Globus pallidus (tissue), 1 donor: ENCODE measurements around the gene CEND1.

Source experiments
- DNase-seq: peaks from one replicate; pipeline ENCODE4 v3.0.0-alpha.2; 2015; ENCODE audit warnings: low spot score

Gene CEND1

GRCh38 chr11:811446-812245, 21.8 kb upstream of the CEND1 start:
- no peak for DNase-seq

GRCh38 chr11:810040-810567, 20.2 kb upstream of the CEND1 start:
- no peak for DNase-seq

- DNase-seq, result peak; percentile 96
These were observed 19.6 kb upstream of the CEND1 start, which contains the start of gene RPLP2 for GRCh38 chr11:809287-810039. RPLP2 (plus strand) TSS chr11:809967; CDS start chr11:810235, 268 bp downstream.

GRCh38 chr11:808427-809286, 18.8 kb upstream of the CEND1 start:
- DNase-seq, result no peak

GRCh38 chr11:804599-804964, 14.7 kb upstream of the CEND1 start:
- DNase-seq, result no peak

- DNase-seq, result no peak
These were observed 14.1 kb upstream of the CEND1 start for GRCh38 chr11:803770-804598.

GRCh38 chr11:803467-803742, 13.5 kb upstream of the CEND1 start:
- no peak for DNase-seq

GRCh38 chr11:802693-803466, 13.0 kb upstream of the CEND1 start:
- DNase-seq, result no peak

- DNase-seq, result no peak
These were observed 12.2 kb upstream of the CEND1 start for GRCh38 chr11:802018-802617.

GRCh38 chr11:801097-801780, 11.3 kb upstream of the CEND1 start:
- no peak for DNase-seq

GRCh38 chr11:800473-800872, 10.6 kb upstream of the CEND1 start:
- DNase-seq, result no peak

- no peak for DNase-seq
These were observed 9.9 kb upstream of the CEND1 start for GRCh38 chr11:799641-800316.

- peak; percentile 69 for DNase-seq
These were observed 8.3 kb upstream of the CEND1 start, which contains the start of gene SLC25A22 for GRCh38 chr11:798093-798713. SLC25A22 (minus strand) TSS chr11:798281; CDS start chr11:795006, 3,275 bp downstream.

- peak; percentile 60 for DNase-seq
These were observed 7.6 kb upstream of the CEND1 start for GRCh38 chr11:797296-798092.

GRCh38 chr11:796565-797295, 6.8 kb upstream of the CEND1 start:
- no peak for DNase-seq

- DNase-seq, result no peak
These were observed 6.0 kb upstream of the CEND1 start for GRCh38 chr11:795634-796564.
